RWPE2 (cell line): ENCODE measurements around the gene CNGA3.

ENCODE experiments used
- ATAC-seq: fragments of 200-7000 bp; cut with Tn5 transposase; 3 replicates; pipeline ENCODE4 v1.9.1; 2021; ENCODE audit warnings: low read depth
- DNase-seq: peaks from one replicate; pipeline ENCODE4 v3.0.0-alpha.2; 2020; ENCODE audit warnings: low spot score
- H3K27ac ChIP-seq: fragments of 450-650 bp; 2 replicates; pipeline ENCODE4 v1.5.1; 2017; ENCODE audit warnings: mild to moderate bottlenecking; ENCODE audit not compliant: poor library complexity, severe bottlenecking
- H3K27me3 ChIP-seq: fragments of 250-450 bp; sonication (Bioruptor Pico); 2 replicates; pipeline ENCODE4 v1.5.1; 2021; ENCODE audit warnings: mild to moderate bottlenecking, moderate library complexity; ENCODE audit not compliant: insufficient read depth, poor library complexity, severe bottlenecking
- H3K36me3 ChIP-seq: fragments of 250-450 bp; sonication (Bioruptor Pico); 2 replicates; pipeline ENCODE4 v1.5.1; 2020; ENCODE audit warnings: low read depth, mild to moderate bottlenecking, moderate library complexity
- H3K4me1 ChIP-seq: fragments of 250-450 bp; sonication (Bioruptor Pico); 2 replicates; pipeline ENCODE4 v1.5.1; 2021; ENCODE audit warnings: mild to moderate bottlenecking, moderate library complexity; ENCODE audit not compliant: insufficient read depth, poor library complexity, severe bottlenecking
- H3K4me3 ChIP-seq: fragments of 250-450 bp; sonication (Bioruptor Pico); 2 replicates; pipeline ENCODE4 v1.5.1; 2021; ENCODE audit warnings: mild to moderate bottlenecking, moderate library complexity; ENCODE audit not compliant: severe bottlenecking
- H3K9me3 ChIP-seq: fragments of 250-450 bp; sonication (Bioruptor Pico); 2 replicates; pipeline ENCODE4 v1.5.1; 2021; ENCODE audit warnings: mild to moderate bottlenecking, moderate library complexity; ENCODE audit not compliant: severe bottlenecking
- CTCF ChIP-seq: fragments of 450-650 bp; IDR thresholded peaks from one replicate; pipeline ENCODE4 v1.5.1; 2017; ENCODE audit warnings: mild to moderate bottlenecking, moderate library complexity; ENCODE audit not compliant: poor library complexity, severe bottlenecking

The CNGA3 gene

GRCh38 chr2:98391581-98392270 lies 45.5 kb downstream of the CNGA3 start:
- no peak for ATAC-seq
- Histone ChIP-seq H3K9me3 (no peaks in the 10 kb centered on the region), H3K4me3 (no peak overlapping the region), H3K27ac (no peak overlapping the region), H3K27me3 (peaks cover 5% of the 10 kb centered on the region), H3K4me1 (no peaks in the 10 kb centered on the region), H3K36me3 (no peaks in the 10 kb centered on the region)
- TF ChIP-seq CTCF = no peak
- no peak for DNase-seq

GRCh38 chr2:98393354-98393753 lies 47.1 kb downstream of the CNGA3 start:
- no peaks in the 10 kb centered on the region for H3K9me3 ChIP-seq
- no peaks in the 10 kb centered on the region for H3K4me1 ChIP-seq
- H3K36me3 ChIP-seq = no peaks in the 10 kb centered on the region
- H3K27me3 ChIP-seq = peaks cover 4% of the 10 kb centered on the region
- no peak overlapping the region for H3K27ac ChIP-seq
- no peak for TF ChIP-seq CTCF
- no peak overlapping the region for H3K4me3 ChIP-seq
- DNase-seq (no peak), ATAC-seq (no peak)

GRCh38 chr2:98394595-98395153 lies 48.4 kb downstream of the CNGA3 start:
- H3K27ac ChIP-seq = no peak overlapping the region
- ATAC-seq (no peak), DNase-seq (no peak)
- H3K27me3 ChIP-seq = peaks cover 11% of the 10 kb centered on the region
- no peaks in the 10 kb centered on the region for H3K4me1 ChIP-seq
- no peak overlapping the region for H3K4me3 ChIP-seq
- H3K36me3 ChIP-seq = no peaks in the 10 kb centered on the region
- no peak for TF ChIP-seq CTCF
- no peaks in the 10 kb centered on the region for H3K9me3 ChIP-seq

- Histone ChIP-seq H3K27ac (no peak overlapping the region), H3K9me3 (no peaks in the 10 kb centered on the region), H3K27me3 (peaks cover 17% of the 10 kb centered on the region), H3K4me3 (no peak overlapping the region), H3K36me3 (no peaks in the 10 kb centered on the region), H3K4me1 (no peaks in the 10 kb centered on the region)
- DNase-seq (no peak), ATAC-seq (no peak)
- no peak for TF ChIP-seq CTCF
Observed at GRCh38 chr2:98395977-98396376, 49.7 kb downstream of the CNGA3 start.

- DNase-seq (no peak), ATAC-seq (no peak)
- Histone ChIP-seq H3K9me3 (no peaks in the 10 kb centered on the region), H3K36me3 (no peaks in the 10 kb centered on the region), H3K27me3 (peaks cover 25% of the 10 kb centered on the region), H3K4me3 (no peak overlapping the region), H3K27ac (no peak overlapping the region), H3K4me1 (no peaks in the 10 kb centered on the region)
- no peak for TF ChIP-seq CTCF
Observed at GRCh38 chr2:98396745-98397355, 50.6 kb downstream of the CNGA3 start.
